CD4-positive, CD25-positive, alpha-beta regulatory T cell (primary cell): ENCODE data around the gene MAPK8IP3. TPM values are rescaled to one million over a fixed set of nuclear protein-coding genes. Genes with fewer than 3 reads are reported as not detected.

Experiments used
- ATAC-seq, 2 donors: fragments of 150-1000 bp; cut with Tn5 transposase; one replicate each; pipeline ENCODE4 v1.10.0; 2021; ENCODE audit warnings: low read depth in 2 of 2, moderate number of reproducible peaks in 2 of 2, moderate library complexity in 1 of 2
- DNase-seq, 3 donors: peaks; one replicate each; pipeline versions ENCODE4 v3.0.0 to v3.0.0-alpha.2; 2012 to 2022; ENCODE audit warnings: mixed read lengths in 1 of 3
- H3K27ac ChIP-seq: one replicate; pipeline ENCODE4 v1.7.0; 2013; ENCODE audit warnings: mild to moderate bottlenecking, low read length; ENCODE audit not compliant: insufficient read depth, poor library complexity, severe bottlenecking
- H3K27me3 ChIP-seq: one replicate; pipeline ENCODE4 v1.7.0; 2013; ENCODE audit warnings: low read length; ENCODE audit not compliant: control insufficient read depth, insufficient read depth
- H3K36me3 ChIP-seq: one replicate; pipeline ENCODE4 v1.7.0; 2013; ENCODE audit warnings: mild to moderate bottlenecking, low read length, moderate library complexity; ENCODE audit not compliant: control insufficient read depth, insufficient read depth
- H3K4me1 ChIP-seq: 2 replicates; pipeline ENCODE4 v1.7.0; 2013; ENCODE audit warnings: mild to moderate bottlenecking, low read length; ENCODE audit not compliant: insufficient read depth, control insufficient read depth, poor library complexity, severe bottlenecking
- H3K4me3 ChIP-seq: one replicate; pipeline ENCODE4 v1.7.0; 2013; ENCODE audit warnings: low read depth, mild to moderate bottlenecking, low read length, moderate library complexity
- H3K9me3 ChIP-seq, 2 experiments: 1 replicate in 1 of 2; 2 replicates in 1 of 2; pipeline ENCODE4 v1.7.0; 2013; ENCODE audit warnings: low read length in 2 of 2, mild to moderate bottlenecking in 1 of 2, moderate library complexity in 1 of 2; ENCODE audit not compliant: control insufficient read depth in 2 of 2
- H3K27ac Mint-ChIP-seq, 3 donors: one replicate each; pipeline ENCODE4 v1.8.0; 2020 to 2022; ENCODE audit warnings: mild to moderate bottlenecking in 3 of 3, mixed read lengths in 3 of 3, moderate library complexity in 2 of 3
- H3K27me3 Mint-ChIP-seq: one replicate; pipeline ENCODE4 v1.8.0; 2022; ENCODE audit warnings: mild to moderate bottlenecking, mixed read lengths
- H3K36me3 Mint-ChIP-seq: one replicate; pipeline ENCODE4 v1.8.0; 2020; ENCODE audit warnings: mixed read lengths
- H3K4me1 Mint-ChIP-seq, 4 donors: one replicate each; pipeline ENCODE4 v1.8.0; 2020 to 2022; ENCODE audit warnings: mixed read lengths in 4 of 4, mild to moderate bottlenecking in 1 of 4
- H3K4me3 Mint-ChIP-seq, 4 donors: one replicate each; pipeline ENCODE4 v1.8.0; 2020 to 2022; ENCODE audit warnings: mild to moderate bottlenecking in 4 of 4, mixed read lengths in 4 of 4, moderate library complexity in 3 of 4
- H3K9me3 Mint-ChIP-seq, 7 donors: one replicate each; pipeline ENCODE4 v1.8.0; 2020 to 2022; ENCODE audit warnings: mixed read lengths in 7 of 7, mild to moderate bottlenecking in 3 of 7, moderate library complexity in 2 of 7
- polyA plus RNA-seq, 4 donors: library from polyadenylated mRNA; unstranded; fragments of 300-500 nt; fragmentation: Illumina TruSeq; gene quantifications; one replicate each; pipeline ENCODE4 v1.2.3, GENCODE V29; 2021
- total RNA-seq: library from RNA; stranded (reverse); gene quantifications from one replicate; pipeline ENCODE4 v1.2.3, GENCODE V29; 2022

MAPK8IP3 gene
- total and polyA plus RNA-seq, 5 donors from 2014 or later: 0.79 to 222 (median 1.4) TPM

- no peaks in the 10 kb centered on the region for H3K9me3 ChIP-seq
- Mint-ChIP-seq H3K27ac (no peak overlapping the region), H3K9me3 (no peaks in the 10 kb centered on the region), H3K4me3 (no peak overlapping the region), H3K36me3 (peaks cover 15% of the 10 kb centered on the region), H3K4me1 (peaks cover 0 to 6% (median 2%) of the 10 kb centered on the region in 4 donors), H3K27me3 (no peaks in the 10 kb centered on the region)
- peaks cover 3% of the 10 kb centered on the region for H3K4me1 ChIP-seq
- peaks cover 44% of the 10 kb centered on the region for H3K36me3 ChIP-seq
- no peak for DNase-seq
- no peak for ATAC-seq
- H3K27ac ChIP-seq: no peak overlapping the region
- H3K4me3 ChIP-seq: no peak overlapping the region
- no peaks in the 10 kb centered on the region for H3K27me3 ChIP-seq
Measured at GRCh38 chr16:1818204-1818872, 112.3 kb downstream of the MAPK8IP3 start.

GRCh38 chr16:1818873-1819525 lies 113.0 kb downstream of the MAPK8IP3 start:
- H3K4me1 Mint-ChIP-seq: peaks cover 0 to 7% (median 4%) of the 10 kb centered on the region in 4 donors
- H3K4me3 ChIP-seq: no peak overlapping the region
- H3K27ac ChIP-seq: no peak overlapping the region
- no peaks in the 10 kb centered on the region for H3K9me3 ChIP-seq
- peaks cover 9% of the 10 kb centered on the region for H3K36me3 Mint-ChIP-seq
- H3K9me3 Mint-ChIP-seq: no peaks in the 10 kb centered on the region
- DNase-seq (no peak), ATAC-seq (no peak)
- H3K4me1 ChIP-seq: peaks cover 7% of the 10 kb centered on the region
- H3K27me3 ChIP-seq: no peaks in the 10 kb centered on the region
- no peak overlapping the region for H3K4me3 Mint-ChIP-seq
- peaks cover 37% of the 10 kb centered on the region for H3K36me3 ChIP-seq
- H3K27me3 Mint-ChIP-seq: no peaks in the 10 kb centered on the region
- no peak overlapping the region for H3K27ac Mint-ChIP-seq

- Histone ChIP-seq H3K9me3 (no peaks in the 10 kb centered on the region), H3K4me3 (no peak overlapping the region), H3K27me3 (no peaks in the 10 kb centered on the region), H3K27ac (no peak overlapping the region), H3K36me3 (peaks cover 37% of the 10 kb centered on the region), H3K4me1 (peaks cover 11% of the 10 kb centered on the region)
- no peak overlapping the region for H3K4me3 Mint-ChIP-seq
- ATAC-seq (no peak), DNase-seq (no peak)
- no peak overlapping the region for H3K27ac Mint-ChIP-seq
- H3K4me1 Mint-ChIP-seq: peaks cover 0 to 10% (median 10%) of the 10 kb centered on the region in 4 donors
- H3K9me3 Mint-ChIP-seq: no peaks in the 10 kb centered on the region
- H3K27me3 Mint-ChIP-seq: no peaks in the 10 kb centered on the region
- peaks cover 9% of the 10 kb centered on the region for H3K36me3 Mint-ChIP-seq
Measured at GRCh38 chr16:1819611-1820010, 113.6 kb downstream of the MAPK8IP3 start.

Other genes starting within 250 kb of the MAPK8IP3 start
- gene CLCN7, start 231.2 kb upstream of the MAPK8IP3 start, total RNA-seq: 104 TPM
- 10 to 100 TPM; 22.0 to 24.9 (median 23.5) TPM for gene CLCN7, start 231.2 kb upstream of the MAPK8IP3 start, polyA plus RNA-seq
- not detected for gene PTX4, start 217.3 kb upstream of the MAPK8IP3 start, total RNA-seq
- not detected for gene PTX4, start 217.3 kb upstream of the MAPK8IP3 start, polyA plus RNA-seq
- 27.4 TPM for gene TELO2, start 212.8 kb upstream of the MAPK8IP3 start, total RNA-seq
- 10 to 100 TPM in 3 of 4 donors, 1 to 10 TPM in 1; 9.1 to 15.2 (median 11.6) TPM for gene TELO2, start 212.8 kb upstream of the MAPK8IP3 start, polyA plus RNA-seq
- gene TMEM204, start 172.5 kb upstream of the MAPK8IP3 start, total RNA-seq: 25.8 TPM
- 10 to 100 TPM; 59.8 to 97.4 (median 69.1) TPM for gene TMEM204, start 172.5 kb upstream of the MAPK8IP3 start, polyA plus RNA-seq
- 2.5 TPM for gene IFT140, start 94.1 kb upstream of the MAPK8IP3 start, total RNA-seq
- gene IFT140, start 94.1 kb upstream of the MAPK8IP3 start, polyA plus RNA-seq: 1 to 10 TPM; 1.1 to 2.0 (median 1.5) TPM
- gene CRAMP1, start 93.8 kb upstream of the MAPK8IP3 start, total RNA-seq: 30.5 TPM
- gene CRAMP1, start 93.8 kb upstream of the MAPK8IP3 start, polyA plus RNA-seq: 1 to 10 TPM in 2 of 4 donors, under 1 TPM in 2; 0.49 to 1.6 (median 1.1) TPM
- 13.7 TPM for gene JPT2, start 27.9 kb upstream of the MAPK8IP3 start, total RNA-seq
- gene JPT2, start 27.9 kb upstream of the MAPK8IP3 start, polyA plus RNA-seq: 10 to 100 TPM in 2 of 4 donors, 1 to 10 TPM in 2; 9.7 to 13.9 (median 10.2) TPM
- gene NME3, start 65.3 kb downstream of the MAPK8IP3 start, total RNA-seq: 45.1 TPM
- gene NME3, start 65.3 kb downstream of the MAPK8IP3 start, polyA plus RNA-seq: 100 to 1,000 TPM in 1 of 4 donors, 10 to 100 TPM in 3; 63.8 to 101 (median 75.0) TPM
- 19.0 TPM for gene EME2, start 66.6 kb downstream of the MAPK8IP3 start, total RNA-seq
- 1 to 10 TPM in 1 of 4 donors, under 1 TPM in 3; 0.57 to 1.1 (median 0.64) TPM for gene EME2, start 66.6 kb downstream of the MAPK8IP3 start, polyA plus RNA-seq
- gene MRPS34, start 66.9 kb downstream of the MAPK8IP3 start, total RNA-seq: 46.5 TPM
- 100 to 1,000 TPM; 143 to 176 (median 155) TPM for gene MRPS34, start 66.9 kb downstream of the MAPK8IP3 start, polyA plus RNA-seq
- gene SPSB3, start 76.4 kb downstream of the MAPK8IP3 start, total RNA-seq: 85.2 TPM
- 10 to 100 TPM; 61.1 to 72.3 (median 70.8) TPM for gene SPSB3, start 76.4 kb downstream of the MAPK8IP3 start, polyA plus RNA-seq
- gene NUBP2, start 76.8 kb downstream of the MAPK8IP3 start, total RNA-seq: 41.6 TPM
- gene NUBP2, start 76.8 kb downstream of the MAPK8IP3 start, polyA plus RNA-seq: 100 to 1,000 TPM in 1 of 4 donors, 10 to 100 TPM in 3; 88.8 to 104 (median 96.6) TPM
- 0.84 TPM for gene IGFALS, start 87.5 kb downstream of the MAPK8IP3 start, total RNA-seq
- gene IGFALS, start 87.5 kb downstream of the MAPK8IP3 start, polyA plus RNA-seq: under 1 TPM in 1 of 4 donors, not detected in 3; 0.24 TPM
- gene HAGH, start 120.6 kb downstream of the MAPK8IP3 start, total RNA-seq: 36.1 TPM
- 10 to 100 TPM; 42.1 to 69.1 (median 48.9) TPM for gene HAGH, start 120.6 kb downstream of the MAPK8IP3 start, polyA plus RNA-seq
- gene FAHD1, start 121.0 kb downstream of the MAPK8IP3 start, total RNA-seq: 4.5 TPM
- 10 to 100 TPM; 16.3 to 25.8 (median 22.4) TPM for gene FAHD1, start 121.0 kb downstream of the MAPK8IP3 start, polyA plus RNA-seq
- gene MEIOB, start 166.0 kb downstream of the MAPK8IP3 start, total RNA-seq: not detected
- not detected for gene MEIOB, start 166.0 kb downstream of the MAPK8IP3 start, polyA plus RNA-seq
- not detected for gene HS3ST6, start 212.2 kb downstream of the MAPK8IP3 start, total RNA-seq
- gene HS3ST6, start 212.2 kb downstream of the MAPK8IP3 start, polyA plus RNA-seq: not detected
- gene MSRB1, start 237.0 kb downstream of the MAPK8IP3 start, total RNA-seq: 8.3 TPM
- 10 to 100 TPM; 25.0 to 50.9 (median 32.8) TPM for gene MSRB1, start 237.0 kb downstream of the MAPK8IP3 start, polyA plus RNA-seq
- not detected for gene RPL3L, start 248.5 kb downstream of the MAPK8IP3 start, total RNA-seq
- not detected for gene RPL3L, start 248.5 kb downstream of the MAPK8IP3 start, polyA plus RNA-seq